ENCODE results near the gene PRDM15.

PRDM15 gene

GRCh38 chr21:41749286-41749685, 129.9 kb downstream of the PRDM15 start:
- Mint-ChIP-seq H3K36me3 (no peaks in the 10 kb centered on the region), H3K27me3 (no peaks in the 10 kb centered on the region), H3K4me3 (no peak overlapping the region), H3K4me1 (no peaks in the 10 kb centered on the region), H3K27ac (no peak overlapping the region), H3K9me3 (no peaks in the 10 kb centered on the region)
